ENCODE results near the gene ILK.

Gene ILK

DNA sequence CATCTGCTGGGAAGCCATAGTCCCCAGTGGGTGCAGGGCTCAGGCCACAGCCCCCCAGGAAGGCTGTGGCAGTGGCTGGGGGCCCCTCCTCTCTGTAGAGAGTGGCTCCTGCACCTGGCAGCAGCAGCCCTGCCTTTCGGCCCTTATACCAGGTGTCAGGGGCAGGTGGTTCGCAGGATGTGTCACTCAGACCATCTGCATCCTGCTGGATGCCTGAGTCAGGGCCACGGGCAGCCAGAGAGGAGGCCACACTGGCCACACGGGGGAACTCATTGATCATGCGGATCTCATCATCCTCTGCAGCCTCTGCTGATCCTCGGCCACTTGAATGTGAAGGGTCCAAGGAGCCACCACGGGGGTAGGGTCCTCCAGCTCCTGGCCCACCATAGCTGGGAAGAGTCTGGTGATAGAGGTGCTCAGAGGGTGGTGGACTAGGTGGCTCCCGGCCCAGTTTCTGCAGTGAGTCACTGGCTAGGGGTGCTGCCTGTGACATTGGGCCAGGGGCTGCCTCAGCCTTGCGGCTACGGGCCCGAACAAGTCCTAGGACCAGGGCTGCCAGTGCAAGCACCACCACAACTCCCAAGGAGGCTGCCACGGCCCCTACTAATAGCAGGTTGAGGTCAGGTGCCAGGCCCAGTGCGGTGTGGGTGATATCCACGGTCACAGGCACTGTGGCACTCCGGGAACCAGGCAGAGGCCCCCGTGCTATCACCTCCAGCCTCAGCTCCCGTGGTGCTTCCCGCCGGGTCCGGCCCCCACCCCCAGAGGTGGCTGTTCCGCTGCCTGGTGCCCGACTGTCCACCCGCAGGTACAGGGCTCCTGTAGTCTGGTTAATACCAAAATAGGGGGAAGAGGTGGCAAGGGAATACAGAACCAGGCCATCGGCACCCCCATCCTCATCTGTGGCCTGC, 18.9 kb downstream of the ILK start:
- no peak for FAIRE-seq

GRCh38 chr11:6623391-6624363, 20.1 kb downstream of the ILK start:
- no peak for FAIRE-seq

- no peak for FAIRE-seq
Observed at GRCh38 chr11:6625156-6625831, 21.7 kb downstream of the ILK start.

DNA sequence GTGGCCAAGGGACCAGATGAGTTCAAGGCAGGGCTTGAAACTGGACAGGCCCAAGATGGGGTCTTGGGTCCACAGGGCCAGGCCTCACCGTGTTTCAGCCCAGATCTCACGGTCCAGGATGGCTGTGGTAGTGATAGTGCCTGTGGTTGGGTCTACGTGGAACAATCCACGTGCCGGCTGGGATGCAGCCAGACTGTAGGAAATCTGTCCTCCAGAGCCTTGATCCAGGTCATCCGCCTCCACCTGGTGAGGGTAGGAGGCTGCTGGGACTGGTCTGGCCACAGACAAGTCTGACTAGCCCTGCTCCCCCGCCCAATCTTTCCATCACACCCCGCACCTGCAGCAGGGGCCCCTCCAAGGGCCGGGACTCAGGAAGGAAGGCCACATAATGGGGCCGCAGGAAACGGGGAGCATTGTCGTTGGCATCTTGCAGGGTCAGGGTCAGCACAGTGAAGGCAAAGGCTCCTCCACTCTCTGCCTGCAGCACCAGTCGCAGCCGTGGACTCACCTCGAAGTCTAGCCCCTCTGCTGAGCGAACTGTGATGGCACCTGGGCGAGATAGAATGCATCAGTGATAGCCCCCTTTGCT, 22.4 kb downstream of the ILK start:
- no peak for FAIRE-seq

- no peak for FAIRE-seq
Observed at GRCh38 chr11:6626971-6627761, 23.6 kb downstream of the ILK start.

DNA sequence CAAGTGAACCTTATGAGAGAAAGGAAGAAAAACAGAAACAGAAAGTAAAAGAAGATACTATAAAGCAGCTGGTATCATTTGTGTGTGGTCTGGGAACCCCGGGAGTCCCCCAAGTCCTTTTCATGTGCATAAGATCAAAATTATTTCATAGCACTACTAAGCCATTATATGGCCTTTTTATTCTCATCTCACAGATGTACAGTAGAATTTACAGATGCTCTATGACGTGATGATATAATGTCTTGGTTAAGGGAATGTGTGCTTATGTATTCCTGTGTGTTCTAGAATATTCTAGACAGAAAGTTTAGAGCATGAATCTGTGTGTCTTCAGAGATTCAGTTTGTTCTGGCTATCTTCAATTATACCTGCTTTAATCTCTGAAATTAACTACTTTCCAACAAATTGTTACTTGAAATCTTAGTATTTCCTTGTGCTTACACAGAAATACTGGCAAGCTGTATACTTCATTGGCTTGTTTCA, 24.2 kb downstream of the ILK start:
- no peak for FAIRE-seq

- FAIRE-seq: no peak
Observed at GRCh38 chr11:6628526-6628925, 25.0 kb downstream of the ILK start.

- no peak for FAIRE-seq
Observed at GRCh38 chr11:6629573-6629891, 26.0 kb downstream of the ILK start.

DNA sequence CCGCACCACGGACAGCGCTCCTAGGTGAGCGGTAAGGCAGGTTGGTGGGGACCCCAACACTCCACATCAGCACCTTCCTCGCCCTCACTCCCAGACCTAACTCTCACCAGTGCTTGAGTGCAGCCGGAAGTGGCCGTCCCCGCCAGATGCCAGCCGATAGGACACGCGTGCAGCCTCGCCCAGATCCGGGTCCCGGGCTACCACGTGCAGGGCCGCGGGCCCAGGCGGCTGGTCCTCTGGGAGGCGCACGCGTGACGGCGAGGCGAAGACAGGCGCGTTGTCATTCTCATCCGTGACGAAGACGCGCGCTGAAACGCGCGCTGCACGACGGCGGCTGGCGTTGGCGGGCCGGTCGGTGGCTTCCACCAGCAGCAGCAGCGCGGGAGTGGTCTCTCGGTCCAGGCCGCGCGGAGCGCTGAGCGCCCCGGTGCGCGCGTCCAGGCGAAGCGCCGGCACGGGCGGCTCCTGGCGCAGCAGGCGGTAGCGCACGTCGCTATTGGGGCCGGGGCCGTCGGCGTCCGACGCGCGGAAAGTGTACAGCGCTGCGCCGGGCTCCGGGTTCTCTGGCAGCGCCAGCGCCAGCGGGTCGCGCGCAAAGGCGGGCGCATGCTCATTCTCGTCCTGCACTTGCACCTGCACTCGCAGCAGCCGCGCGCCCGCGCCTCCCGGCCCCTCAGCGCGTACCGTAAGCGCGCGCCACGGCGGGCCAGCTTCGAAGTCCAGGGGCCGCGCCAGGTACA, 26.5 kb downstream of the ILK start:
- no peak for FAIRE-seq

GRCh38 chr11:6630632-6631291, 27.2 kb downstream of the ILK start:
- no peak for FAIRE-seq

- no peak for FAIRE-seq
Observed at GRCh38 chr11:6631361-6631890, 27.9 kb downstream of the ILK start.

- no peak for FAIRE-seq
Observed at GRCh38 chr11:6632116-6633073, 28.8 kb downstream of the ILK start.

GRCh38 chr11:6633422-6634408, 30.1 kb downstream of the ILK start:
- no peak for FAIRE-seq

DNA sequence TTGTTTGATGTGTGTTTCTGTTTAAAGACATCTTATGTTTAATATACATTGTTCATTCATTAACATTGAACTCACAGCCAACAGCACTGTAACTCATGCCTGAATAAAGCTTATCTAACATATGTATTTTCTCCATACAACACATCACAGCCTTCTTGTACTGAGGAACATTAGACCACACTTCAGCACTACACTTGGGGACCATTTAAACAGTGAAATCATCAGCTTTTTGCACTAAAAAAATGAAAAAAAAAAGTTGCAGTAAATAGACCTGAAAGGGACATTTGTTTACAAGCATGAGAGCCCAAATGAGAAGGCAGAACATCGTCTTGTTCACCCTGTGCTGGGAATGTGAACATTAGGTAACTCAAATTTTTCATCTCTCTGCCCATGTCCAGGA, 31.0 kb downstream of the ILK start:
- no peak for FAIRE-seq

GRCh38 chr11:6635082-6635932, 31.7 kb downstream of the ILK start:
- no peak for FAIRE-seq

GRCh38 chr11:6636480-6636879, 32.9 kb downstream of the ILK start:
- FAIRE-seq: no peak

DNA sequence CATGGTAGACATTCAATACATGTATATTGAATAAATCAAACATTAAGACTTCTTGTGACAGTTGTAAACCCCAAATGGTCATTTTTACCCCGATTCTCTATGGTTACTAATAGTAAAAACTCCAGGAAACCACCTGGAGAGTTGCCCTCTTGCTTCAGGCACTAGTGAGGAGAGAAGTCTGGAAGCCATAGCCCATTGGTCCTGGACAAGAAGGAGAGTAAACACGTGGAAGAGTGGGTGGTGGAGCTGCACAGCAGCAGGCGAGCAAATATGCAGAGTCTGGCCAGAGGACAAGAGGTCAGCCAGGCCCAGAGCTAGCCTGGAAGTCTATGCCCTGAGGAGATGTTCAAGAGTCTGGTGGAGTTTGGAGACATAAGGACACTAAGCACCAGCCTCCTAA, 34.3 kb downstream of the ILK start:
- no peak for FAIRE-seq
